CD4-positive, alpha-beta T cell treated with Interleukin-15 for 1 hour (primary cell): ENCODE data around the gene PPP1R16B.
"Not testable (repeated sequence)": the region's sequence is repeated elsewhere in the genome, so short reads cannot be mapped to it uniquely, and the experiment has no call there.

Source experiments
- DNase-seq: peaks from one replicate; pipeline ENCODE4 v3.0.0-alpha.2; 2020

PPP1R16B gene

GRCh38 chr20:38939686-38940085 lies 134.2 kb downstream of the PPP1R16B start:
- DNase-seq: no peak

GRCh38 chr20:38940644-38941043 lies 135.1 kb downstream of the PPP1R16B start:
- DNase-seq: no peak

GRCh38 chr20:38941726-38942389 lies 136.4 kb downstream of the PPP1R16B start:
- no peak for DNase-seq

GRCh38 chr20:38945012-38945411 lies 139.5 kb downstream of the PPP1R16B start:
- DNase-seq: no peak

- no peak for DNase-seq
These were observed 141.3 kb downstream of the PPP1R16B start for GRCh38 chr20:38946836-38947235.

GRCh38 chr20:38947931-38948362 lies 142.4 kb downstream of the PPP1R16B start:
- DNase-seq: no peak

GRCh38 chr20:38950254-38950653 lies 144.8 kb downstream of the PPP1R16B start:
- no peak for DNase-seq

- no peak for DNase-seq
These were observed 146.1 kb downstream of the PPP1R16B start for GRCh38 chr20:38951611-38952010.

- DNase-seq: no peak
These were observed 146.7 kb downstream of the PPP1R16B start for GRCh38 chr20:38952153-38952552.

- no peak for DNase-seq
These were observed 148.3 kb downstream of the PPP1R16B start for GRCh38 chr20:38953630-38954340.

GRCh38 chr20:38957235-38957876 lies 151.9 kb downstream of the PPP1R16B start:
- no peak for DNase-seq

GRCh38 chr20:38957915-38958485 lies 152.5 kb downstream of the PPP1R16B start:
- no peak for DNase-seq

- DNase-seq: not testable (repeated sequence)
These were observed 154.7 kb downstream of the PPP1R16B start for GRCh38 chr20:38960187-38960687.

- DNase-seq: no peak
These were observed 156.1 kb downstream of the PPP1R16B start for GRCh38 chr20:38961530-38962043.

- peak; percentile 98 for DNase-seq
These were observed 156.8 kb downstream of the PPP1R16B start, which contains the start of gene DHX35 for GRCh38 chr20:38962044-38962927. Gene DHX35, plus strand, starts transcription at chr20:38962344. Its CDS starts 24 bp downstream, at chr20:38962368.

- DNase-seq: no peak
These were observed 157.5 kb downstream of the PPP1R16B start for GRCh38 chr20:38962928-38963401.

- no peak for DNase-seq
These were observed 158.2 kb downstream of the PPP1R16B start for GRCh38 chr20:38963745-38964144.

GRCh38 chr20:38965264-38965663 lies 159.8 kb downstream of the PPP1R16B start:
- no peak for DNase-seq

GRCh38 chr20:38968090-38968489 lies 162.6 kb downstream of the PPP1R16B start:
- no peak for DNase-seq

- no peak for DNase-seq
These were observed 164.2 kb downstream of the PPP1R16B start for GRCh38 chr20:38969708-38970107.

- no peak for DNase-seq
These were observed 164.8 kb downstream of the PPP1R16B start for GRCh38 chr20:38970302-38970701.
